Activated T-helper 17 cell treated with anti-CD3 and anti-CD28 coated beads, Interleukin-2, amount 50 U/mL, for 72 hours (primary cell): ENCODE data around the gene ARHGAP5. TPM values are rescaled to one million over a fixed set of nuclear protein-coding genes. Genes with fewer than 3 reads are reported as not detected.
"Not testable (repeated sequence)": the region's sequence is repeated elsewhere in the genome, so short reads cannot be mapped to it uniquely, and the experiment has no call there.

Experiments used
- ATAC-seq: fragments of 150-1000 bp; cut with Tn5 transposase; replicated peaks from 2 replicates; pipeline ENCODE4 v1.10.0; 2021; ENCODE audit warnings: mild to moderate bottlenecking, moderate library complexity
- H3K27ac Mint-ChIP-seq: one replicate; pipeline ENCODE4 v1.8.0; 2022; ENCODE audit warnings: mixed read lengths
- H3K27me3 Mint-ChIP-seq: one replicate; pipeline ENCODE4 v1.8.0; 2022; ENCODE audit warnings: mixed read lengths
- H3K36me3 Mint-ChIP-seq: one replicate; pipeline ENCODE4 v1.8.0; 2022; ENCODE audit warnings: low read depth, mild to moderate bottlenecking, mixed read lengths
- H3K4me1 Mint-ChIP-seq: one replicate; pipeline ENCODE4 v1.8.0; 2022; ENCODE audit warnings: mixed read lengths
- H3K4me3 Mint-ChIP-seq: one replicate; pipeline ENCODE4 v1.8.0; 2022; ENCODE audit warnings: mild to moderate bottlenecking, mixed read lengths
- H3K9me3 Mint-ChIP-seq: one replicate; pipeline ENCODE4 v1.8.0; 2022; ENCODE audit warnings: mixed read lengths
- total RNA-seq, 2 donors: library from RNA; stranded (reverse); gene quantifications; one replicate each; pipeline ENCODE4 v1.2.3, GENCODE V29; 2022

ARHGAP5 gene
- total RNA-seq, 2 donors from 2014 or later, result 27.5 to 55.7 TPM

GRCh38 chr14:32121536-32121935 is 44.4 kb downstream of the ARHGAP5 start:
- H3K27me3 Mint-ChIP-seq, result no peaks in the 10 kb centered on the region
- ATAC-seq, result no peak
- no peak overlapping the region for H3K27ac Mint-ChIP-seq
- peaks cover 2% of the 10 kb centered on the region for H3K9me3 Mint-ChIP-seq
- H3K4me3 Mint-ChIP-seq, result no peak overlapping the region
- H3K4me1 Mint-ChIP-seq, result peaks cover 28% of the 10 kb centered on the region
- peaks cover 64% of the 10 kb centered on the region for H3K36me3 Mint-ChIP-seq

GRCh38 chr14:32121948-32122347 is 44.8 kb downstream of the ARHGAP5 start:
- ATAC-seq, result no peak
- H3K4me3 Mint-ChIP-seq, result no peak overlapping the region
- H3K27ac Mint-ChIP-seq, result no peak overlapping the region
- peaks cover 3% of the 10 kb centered on the region for H3K9me3 Mint-ChIP-seq
- H3K4me1 Mint-ChIP-seq, result peaks cover 30% of the 10 kb centered on the region
- no peaks in the 10 kb centered on the region for H3K27me3 Mint-ChIP-seq
- H3K36me3 Mint-ChIP-seq, result peaks cover 64% of the 10 kb centered on the region

DNA sequence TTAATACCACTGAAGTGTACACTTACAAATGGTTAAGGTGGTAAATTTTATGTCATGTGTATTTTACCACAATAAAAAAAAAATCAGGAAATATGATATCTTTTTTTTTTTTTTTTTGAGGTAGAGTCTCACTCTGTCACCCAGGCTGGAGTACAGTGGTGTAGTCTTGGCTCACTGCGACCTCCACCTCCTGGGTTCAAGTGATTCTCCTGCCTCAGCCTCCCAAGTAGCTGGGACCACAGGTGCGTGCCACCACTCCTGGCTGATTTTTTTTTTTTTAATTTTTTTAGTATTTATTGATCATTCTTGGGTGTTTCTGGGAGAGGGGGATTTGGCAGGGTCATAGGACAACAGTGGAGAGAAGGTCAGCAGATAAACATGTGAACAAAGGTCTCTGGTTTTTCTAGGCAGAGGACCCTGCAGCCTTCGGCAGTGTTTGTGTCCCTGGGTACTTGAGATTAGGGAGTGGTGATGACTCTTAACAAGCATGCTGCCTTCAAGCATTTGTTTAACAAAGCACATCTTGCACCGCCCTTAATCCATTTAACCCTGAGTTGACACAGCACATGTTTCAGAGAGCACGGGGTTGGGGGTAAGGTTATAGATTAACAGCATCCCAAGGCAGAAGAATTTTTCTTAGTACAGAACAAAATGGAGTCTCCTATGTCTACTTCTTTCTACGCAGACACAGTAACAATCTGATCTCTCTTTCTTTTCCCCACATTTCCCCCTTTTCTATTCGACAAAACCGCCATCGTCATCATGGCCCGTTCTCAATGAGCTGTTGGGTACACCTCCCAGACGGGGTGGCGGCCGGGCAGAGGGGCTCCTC is 50.0 kb downstream of the ARHGAP5 start:
- H3K27ac Mint-ChIP-seq, H3K9me3 Mint-ChIP-seq, H3K4me3 Mint-ChIP-seq, H3K27me3 Mint-ChIP-seq, ATAC-seq: not testable (repeated sequence)
- H3K36me3 Mint-ChIP-seq, result peaks cover 79% of the 10 kb centered on the region
- peaks cover 34% of the 10 kb centered on the region for H3K4me1 Mint-ChIP-seq

DNA sequence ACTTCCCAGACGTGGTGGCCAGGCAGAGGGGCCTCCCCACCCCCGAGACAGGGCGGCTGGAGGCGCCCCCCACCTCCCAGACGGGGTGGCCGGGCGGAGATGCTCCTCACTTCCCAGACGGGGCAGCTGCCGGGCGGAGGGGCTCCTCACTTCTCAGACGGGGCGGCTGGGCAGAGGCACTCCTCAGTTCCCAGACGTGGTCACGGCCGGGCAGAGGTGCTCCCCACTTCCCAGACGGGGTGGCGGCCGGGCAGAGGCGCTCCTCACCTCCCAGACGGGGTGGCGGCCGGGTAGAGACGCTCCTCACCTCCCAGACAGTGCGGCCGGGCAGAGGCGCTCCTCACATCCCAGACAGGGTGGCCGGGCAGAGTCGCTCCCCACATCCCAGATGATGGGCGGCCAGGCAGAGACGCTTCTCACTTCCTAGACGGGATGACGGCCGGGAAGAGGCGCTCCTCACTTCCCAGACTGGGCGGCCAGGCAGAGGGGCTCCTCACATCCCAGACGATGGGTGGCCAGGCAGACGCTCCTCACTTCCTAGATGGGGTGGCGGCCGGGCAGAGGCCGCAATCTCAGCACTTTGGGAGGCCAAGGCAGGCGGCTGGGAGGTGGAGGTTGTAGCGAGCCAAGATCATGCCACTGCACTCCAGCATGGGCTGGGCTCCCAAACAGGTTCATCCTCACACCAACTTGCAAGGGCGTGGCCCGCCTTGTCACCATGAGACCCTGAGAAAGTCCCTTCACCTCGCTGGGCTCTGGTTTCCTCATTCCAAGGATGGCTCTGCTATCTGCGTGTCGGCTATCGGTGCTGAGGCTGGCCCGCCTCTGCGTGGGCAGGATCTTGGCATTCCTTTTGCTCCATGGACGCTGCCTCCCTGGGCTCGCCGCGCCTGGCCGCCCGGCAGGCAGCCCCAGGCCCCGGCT is 50.9 kb downstream of the ARHGAP5 start:
- ATAC-seq, H3K27ac Mint-ChIP-seq, H3K9me3 Mint-ChIP-seq, H3K27me3 Mint-ChIP-seq, H3K4me3 Mint-ChIP-seq: not testable (repeated sequence)
- H3K36me3 Mint-ChIP-seq, result peaks cover 75% of the 10 kb centered on the region
- peaks cover 29% of the 10 kb centered on the region for H3K4me1 Mint-ChIP-seq

GRCh38 chr14:32128703-32129102 is 51.6 kb downstream of the ARHGAP5 start:
- Mint-ChIP-seq H3K36me3 (peaks cover 74% of the 10 kb centered on the region), H3K4me3 (no peak overlapping the region), H3K4me1 (peaks cover 25% of the 10 kb centered on the region), H3K27me3 (no peaks in the 10 kb centered on the region), H3K27ac (no peak overlapping the region), H3K9me3 (peaks cover 3% of the 10 kb centered on the region)
- no peak for ATAC-seq

DNA sequence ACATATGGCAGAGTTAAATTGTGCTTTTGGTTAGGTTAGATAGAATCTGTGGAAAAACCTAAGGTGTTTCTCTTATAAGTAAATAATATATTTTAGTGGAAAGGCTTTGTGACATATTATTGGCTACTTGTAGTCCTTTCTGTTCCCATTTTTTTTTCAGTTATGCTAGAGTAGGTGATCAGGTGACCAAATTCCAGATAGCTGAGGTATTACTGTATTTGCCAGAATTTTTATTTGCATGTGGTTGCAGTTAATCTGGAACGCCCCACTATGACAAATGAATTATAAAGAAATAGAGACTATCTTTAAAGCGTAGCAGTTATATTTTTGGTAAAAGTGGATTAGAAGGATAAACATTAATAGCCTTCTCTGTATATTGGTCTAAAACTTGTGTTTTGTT is 52.0 kb downstream of the ARHGAP5 start:
- ATAC-seq, result no peak
- H3K4me3 Mint-ChIP-seq, result no peak overlapping the region
- H3K27ac Mint-ChIP-seq, result no peak overlapping the region
- H3K4me1 Mint-ChIP-seq, result peaks cover 21% of the 10 kb centered on the region
- H3K9me3 Mint-ChIP-seq, result peaks cover 3% of the 10 kb centered on the region
- H3K27me3 Mint-ChIP-seq, result no peaks in the 10 kb centered on the region
- H3K36me3 Mint-ChIP-seq, result peaks cover 73% of the 10 kb centered on the region

- not testable (repeated sequence) for H3K27me3 Mint-ChIP-seq, H3K4me1 Mint-ChIP-seq, H3K9me3 Mint-ChIP-seq, ATAC-seq, H3K4me3 Mint-ChIP-seq, H3K27ac Mint-ChIP-seq
- H3K36me3 Mint-ChIP-seq, result peaks cover 76% of the 10 kb centered on the region
Observed at GRCh38 chr14:32131689-32132088, 54.6 kb downstream of the ARHGAP5 start.

DNA sequence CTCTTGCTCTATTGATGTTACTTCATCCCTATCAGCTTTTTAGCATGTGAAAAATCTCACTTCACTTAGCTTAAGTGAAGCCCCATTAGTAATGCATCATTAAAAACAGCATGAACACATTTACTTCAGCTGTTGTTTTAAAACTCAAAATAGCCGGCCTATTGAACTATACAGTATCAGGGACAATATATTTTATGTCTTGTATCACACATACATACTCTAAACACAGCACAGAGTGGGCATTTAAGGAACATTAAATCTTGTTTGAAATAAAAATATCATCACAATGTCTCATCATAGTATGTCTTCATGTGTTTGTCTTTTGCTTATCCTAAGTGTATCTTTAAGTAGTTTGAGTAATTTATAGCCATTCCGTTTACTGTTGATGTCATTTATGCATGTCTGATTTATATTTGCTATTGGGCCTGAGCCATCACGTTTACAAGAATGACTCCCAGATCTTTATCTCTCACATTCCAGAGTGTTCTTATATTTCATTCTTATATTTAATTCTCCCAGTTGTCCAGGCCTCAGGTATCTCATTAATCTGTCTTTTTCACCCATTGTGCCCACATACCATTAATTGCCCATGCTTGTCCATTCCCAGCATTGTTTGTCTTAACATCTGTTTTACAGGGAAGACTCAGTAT is 57.5 kb downstream of the ARHGAP5 start:
- ATAC-seq, result no peak
- no peaks in the 10 kb centered on the region for H3K9me3 Mint-ChIP-seq
- H3K36me3 Mint-ChIP-seq, result peaks cover 80% of the 10 kb centered on the region
- H3K4me3 Mint-ChIP-seq, result no peak overlapping the region
- no peak overlapping the region for H3K27ac Mint-ChIP-seq
- peaks cover 6% of the 10 kb centered on the region for H3K4me1 Mint-ChIP-seq
- H3K27me3 Mint-ChIP-seq, result no peaks in the 10 kb centered on the region

DNA sequence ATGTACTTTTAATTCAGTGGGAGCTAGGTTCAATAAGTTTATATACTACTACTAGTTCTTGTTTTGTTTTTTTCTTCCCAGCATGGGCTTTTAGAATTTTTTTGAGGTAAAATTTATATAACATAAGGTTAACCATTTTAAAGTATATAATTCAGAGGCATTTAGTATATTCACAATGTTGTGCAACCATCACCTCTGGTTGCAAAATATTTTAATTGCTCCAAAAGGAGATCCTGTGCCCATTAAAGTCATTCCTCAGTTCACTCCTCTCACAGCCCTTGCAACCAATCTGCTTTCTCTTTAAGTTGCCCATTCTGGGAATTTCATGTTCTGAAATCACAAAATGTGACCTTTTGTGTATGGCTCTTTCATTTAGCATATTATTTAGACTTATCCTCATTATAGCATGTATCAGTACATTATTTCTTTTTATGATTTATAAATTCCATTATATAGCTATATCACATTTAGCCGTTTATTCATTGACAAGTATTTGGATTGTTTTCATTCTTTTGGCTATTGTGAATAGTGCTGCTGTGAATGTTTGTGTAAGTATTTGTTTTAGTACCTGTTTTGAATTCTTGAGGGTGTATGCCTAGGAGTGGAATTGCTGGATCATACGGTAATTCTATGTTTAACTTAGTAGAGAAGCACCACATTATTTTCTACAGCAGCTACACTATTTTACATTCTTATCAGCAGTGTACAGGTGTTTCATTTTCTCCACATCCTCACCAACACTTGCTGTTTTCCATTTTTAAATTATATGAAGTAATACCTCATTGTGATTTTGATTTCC is 59.1 kb downstream of the ARHGAP5 start:
- peaks cover 82% of the 10 kb centered on the region for H3K36me3 Mint-ChIP-seq
- H3K27ac Mint-ChIP-seq, result no peak overlapping the region
- no peaks in the 10 kb centered on the region for H3K27me3 Mint-ChIP-seq
- H3K4me3 Mint-ChIP-seq, result no peak overlapping the region
- no peaks in the 10 kb centered on the region for H3K9me3 Mint-ChIP-seq
- H3K4me1 Mint-ChIP-seq, result peaks cover 6% of the 10 kb centered on the region
- ATAC-seq, result no peak

DNA sequence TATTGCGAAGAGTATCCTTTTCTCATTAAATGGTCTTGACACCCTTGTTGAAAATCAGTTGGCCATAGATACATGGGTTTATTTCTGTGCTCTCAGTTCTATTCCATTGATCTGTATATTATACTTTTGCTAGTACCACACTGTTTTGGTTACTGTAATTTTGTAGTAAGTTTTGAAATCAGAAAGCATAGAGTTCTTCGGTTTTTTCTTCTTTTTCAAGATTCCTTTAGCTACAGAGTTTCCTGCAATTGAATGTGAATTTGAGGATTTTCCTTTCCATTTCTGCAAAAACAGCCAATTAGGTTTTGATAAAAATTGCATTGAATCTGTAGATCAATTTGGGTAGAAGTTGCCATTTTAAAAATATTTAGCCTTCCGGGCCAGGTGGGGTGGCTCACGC is 60.2 kb downstream of the ARHGAP5 start:
- H3K4me1 Mint-ChIP-seq, result peaks cover 10% of the 10 kb centered on the region
- H3K27me3 Mint-ChIP-seq, result no peaks in the 10 kb centered on the region
- ATAC-seq, result no peak
- H3K9me3 Mint-ChIP-seq, result no peaks in the 10 kb centered on the region
- H3K36me3 Mint-ChIP-seq, result peaks cover 82% of the 10 kb centered on the region
- no peak overlapping the region for H3K4me3 Mint-ChIP-seq
- H3K27ac Mint-ChIP-seq, result no peak overlapping the region

GRCh38 chr14:32137892-32138291 is 60.8 kb downstream of the ARHGAP5 start:
- ATAC-seq, result no peak
- H3K9me3 Mint-ChIP-seq, result no peaks in the 10 kb centered on the region
- no peak overlapping the region for H3K4me3 Mint-ChIP-seq
- H3K27ac Mint-ChIP-seq, result no peak overlapping the region
- no peaks in the 10 kb centered on the region for H3K27me3 Mint-ChIP-seq
- peaks cover 10% of the 10 kb centered on the region for H3K4me1 Mint-ChIP-seq
- peaks cover 84% of the 10 kb centered on the region for H3K36me3 Mint-ChIP-seq

DNA sequence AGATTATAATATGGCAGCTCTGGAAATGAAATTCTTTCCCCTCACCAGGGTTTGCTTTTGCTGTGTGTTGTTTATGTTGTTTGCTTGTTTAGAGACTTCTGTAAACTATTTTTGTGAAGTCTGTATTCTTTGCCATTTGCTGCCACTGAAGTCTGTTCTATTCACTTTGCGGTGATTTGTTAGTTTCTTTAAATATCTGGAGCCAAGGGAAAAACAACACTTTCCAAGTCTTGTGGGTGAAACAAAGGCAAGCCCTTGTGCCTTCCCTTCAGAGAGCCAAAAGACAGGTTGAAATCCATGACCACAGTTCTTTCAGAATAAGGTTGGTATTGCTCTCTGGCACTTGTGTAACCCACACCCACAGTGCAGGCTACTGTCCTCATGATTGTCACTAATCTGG is 65.2 kb downstream of the ARHGAP5 start:
- ATAC-seq, result no peak
- Mint-ChIP-seq H3K36me3 (peaks cover 82% of the 10 kb centered on the region), H3K27ac (no peak overlapping the region), H3K9me3 (no peaks in the 10 kb centered on the region), H3K4me1 (peaks cover 4% of the 10 kb centered on the region), H3K27me3 (no peaks in the 10 kb centered on the region), H3K4me3 (no peak overlapping the region)

GRCh38 chr14:32142754-32143437 is 65.8 kb downstream of the ARHGAP5 start:
- Mint-ChIP-seq H3K4me3 (no peak overlapping the region), H3K36me3 (peaks cover 82% of the 10 kb centered on the region), H3K9me3 (no peaks in the 10 kb centered on the region), H3K4me1 (peaks cover 4% of the 10 kb centered on the region), H3K27ac (no peak overlapping the region), H3K27me3 (no peaks in the 10 kb centered on the region)
- no peak for ATAC-seq
